ENCODE results near the gene GP1BB.

The GP1BB gene

DNA sequence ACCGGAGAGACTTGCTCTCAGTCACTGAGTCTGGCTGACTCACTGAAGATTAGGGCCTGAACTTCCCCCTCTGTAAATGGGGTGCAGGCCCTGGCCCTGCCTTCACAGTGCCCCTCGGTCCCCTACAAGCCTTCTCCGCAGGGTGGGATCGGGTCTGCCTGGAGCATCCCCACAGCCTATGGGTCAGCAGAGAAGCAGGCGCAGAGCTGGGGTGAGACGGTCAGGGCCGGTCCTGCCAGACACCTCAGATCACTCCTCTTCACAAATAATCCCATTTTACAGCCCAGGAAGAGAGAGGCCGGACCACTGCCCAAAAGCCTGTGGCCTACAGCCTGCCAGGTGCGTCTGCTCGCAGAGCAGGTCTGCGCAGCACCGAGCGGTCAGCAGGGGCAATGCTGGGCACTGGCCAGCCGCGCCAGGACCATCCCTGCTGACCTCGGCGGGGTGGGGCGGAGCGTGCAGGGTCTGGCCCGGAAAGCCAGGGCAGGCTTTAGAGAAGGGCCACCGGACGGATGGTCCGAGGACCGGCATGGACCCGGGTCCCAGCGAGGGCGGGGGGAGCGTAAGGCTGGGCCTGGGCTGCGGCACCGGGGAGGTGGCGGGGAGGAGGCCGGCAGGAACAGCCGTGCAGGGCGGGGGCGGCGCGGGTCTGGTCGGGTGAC is 9.6 kb upstream of the GP1BB start:
- in situ Hi-C loops (cut with MboI; ENCODE audit: low sequenced_read_pairs) = no loop called here

- in situ Hi-C loops (cut with MboI; ENCODE audit: low sequenced_read_pairs) = no loop called here
These were observed 8.8 kb upstream of the GP1BB start, which contains the start of gene SEPTIN5 for GRCh38 chr22:19714312-19715187. Gene SEPTIN5 (plus strand): TSS chr22:19714503. CDS start chr22:19714589, 86 bp downstream.

DNA sequence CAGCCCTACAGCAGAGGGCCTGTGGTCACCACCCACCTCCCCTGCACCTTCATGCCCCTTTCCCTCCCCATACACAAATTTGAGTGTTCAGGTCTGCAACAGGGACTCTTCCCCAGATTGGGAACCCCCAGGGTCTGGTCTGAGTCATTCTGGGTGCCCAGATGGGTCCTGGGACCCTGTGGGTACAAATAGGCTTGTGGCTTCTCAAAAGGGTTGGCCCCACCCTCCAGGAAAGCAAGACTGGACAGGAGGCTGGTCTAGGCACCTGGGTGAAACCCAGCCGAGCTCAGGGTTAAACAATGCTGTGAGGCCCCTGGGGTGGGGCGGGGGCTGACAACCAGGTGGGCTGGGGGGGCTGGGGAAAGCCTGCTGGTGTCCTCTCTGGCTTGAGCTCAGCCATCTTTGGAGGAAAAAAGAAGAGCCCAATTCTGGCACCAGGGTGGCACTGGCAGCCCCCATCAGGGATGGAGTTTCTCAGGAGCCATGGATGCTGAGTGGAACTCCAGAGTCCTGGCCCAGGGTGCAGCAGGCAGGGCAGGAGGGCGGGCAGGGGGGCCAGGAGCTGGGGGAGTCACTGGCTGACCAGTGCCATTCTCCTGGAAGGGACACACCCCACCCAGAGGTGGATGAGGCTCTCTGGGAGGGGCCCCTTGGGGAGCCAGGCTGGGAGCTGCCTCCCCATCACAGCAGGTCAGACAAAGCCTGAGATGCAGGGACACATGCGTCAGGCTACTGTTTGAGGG is 8.0 kb upstream of the GP1BB start:
- in situ Hi-C loops (cut with MboI; ENCODE audit: low sequenced_read_pairs) = no loop called here

GRCh38 chr22:19716041-19716828 is 7.1 kb upstream of the GP1BB start:
- in situ Hi-C loops (cut with MboI; ENCODE audit: low sequenced_read_pairs) = no loop called here

DNA sequence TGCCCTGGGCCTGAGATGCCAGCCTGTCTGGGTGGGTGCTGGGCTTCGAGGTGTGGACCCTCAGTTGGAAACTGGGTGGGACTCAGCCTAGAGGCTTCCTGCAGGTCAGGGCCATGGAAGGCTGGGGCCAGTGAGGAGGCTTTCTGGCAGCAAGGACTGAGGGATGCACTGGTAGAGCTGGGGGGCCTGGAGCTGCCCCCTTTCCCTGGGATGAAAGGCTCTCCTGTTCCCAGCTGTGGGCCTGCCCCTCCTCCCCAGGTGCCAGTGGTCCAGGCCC is 6.6 kb upstream of the GP1BB start:
- in situ Hi-C loops (cut with MboI; ENCODE audit: low sequenced_read_pairs) = no loop called here

DNA sequence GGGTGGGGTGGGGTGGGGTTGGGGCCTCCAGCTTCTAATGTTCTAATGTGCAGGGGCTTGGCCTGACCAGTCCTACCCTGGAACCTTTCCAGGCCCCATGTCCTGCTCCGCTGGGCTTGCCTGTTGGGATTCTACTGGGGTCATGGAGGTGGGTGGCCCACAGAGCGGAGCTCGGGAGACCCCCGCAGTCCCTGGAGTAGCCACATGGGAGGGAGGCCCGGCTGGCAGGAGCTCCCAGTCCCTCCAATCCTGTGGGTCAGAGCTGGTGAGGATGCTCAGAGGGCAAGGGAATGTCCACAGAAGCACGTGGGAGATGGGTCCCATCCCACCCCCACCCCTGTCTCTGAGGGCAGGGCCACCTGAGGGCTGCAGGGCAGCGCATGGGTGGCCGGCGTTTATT is 6.2 kb upstream of the GP1BB start:
- in situ Hi-C loops (cut with MboI; ENCODE audit: low sequenced_read_pairs) = no loop called here

DNA sequence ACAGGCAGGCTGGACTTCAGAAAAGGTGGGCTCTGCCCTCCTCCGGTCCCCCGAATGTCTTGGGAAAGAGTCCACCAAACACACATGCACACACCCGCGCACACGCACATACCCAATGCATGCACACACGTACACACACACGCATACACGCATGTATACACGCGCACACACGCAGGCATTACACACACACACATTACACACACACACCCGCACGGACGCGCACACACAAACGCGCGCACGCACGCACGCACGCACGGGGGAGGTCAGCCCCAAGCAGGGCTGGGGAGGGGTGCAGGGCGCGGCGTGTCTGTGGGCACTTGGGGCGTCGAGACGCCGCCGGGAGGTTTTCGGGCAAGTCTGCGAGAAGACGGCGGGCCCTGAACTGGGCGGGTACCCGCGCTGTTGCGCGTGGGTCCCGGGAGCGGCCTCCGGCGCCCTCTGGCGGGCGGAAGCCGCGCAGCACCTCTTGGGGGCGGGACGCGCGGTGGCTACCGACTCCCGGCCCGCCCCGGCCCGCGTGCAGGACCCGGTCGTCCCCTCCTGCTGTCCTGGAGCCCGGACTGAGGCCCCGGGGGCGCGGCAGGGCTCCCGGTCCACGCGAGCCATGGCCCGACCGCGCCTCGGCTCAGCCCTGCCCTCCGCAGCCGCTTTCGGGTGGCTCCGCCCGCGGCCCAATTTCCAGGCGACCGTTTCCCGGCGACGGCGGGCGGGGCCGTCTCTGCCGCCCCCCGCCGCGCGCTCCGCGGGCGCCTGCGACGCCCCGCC is 5.5 kb upstream of the GP1BB start:
- in situ Hi-C loops (cut with MboI; ENCODE audit: low sequenced_read_pairs) = no loop called here

DNA sequence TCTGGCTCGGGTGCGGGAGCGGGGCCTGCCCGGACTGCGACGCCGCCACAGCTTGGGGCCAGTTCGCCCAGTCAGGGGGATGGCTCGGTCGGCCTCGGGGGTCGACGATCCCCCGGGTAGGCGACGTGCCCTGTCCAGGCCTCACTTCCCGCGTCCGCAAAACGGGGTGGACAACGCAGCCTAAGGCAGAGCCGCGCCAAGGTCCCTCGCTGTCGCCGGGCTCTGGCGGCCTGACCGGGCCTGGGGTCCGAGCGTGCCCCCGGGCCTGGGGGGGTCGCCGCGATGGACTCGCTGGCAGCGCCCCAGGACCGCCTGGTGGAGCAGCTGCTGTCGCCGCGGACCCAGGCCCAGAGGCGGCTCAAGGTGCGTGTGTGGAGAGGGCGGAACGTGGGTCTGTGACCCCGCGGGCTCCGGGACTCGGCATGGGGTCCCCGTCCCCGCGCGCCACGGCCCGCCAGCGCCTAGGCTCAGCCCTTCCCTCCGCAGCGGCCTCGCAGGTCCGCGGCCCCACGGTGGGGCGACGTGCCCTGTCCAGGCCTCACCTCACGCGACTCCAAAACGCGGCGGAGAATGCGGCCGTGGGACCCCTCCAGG is 4.8 kb upstream of the GP1BB start:
- in situ Hi-C loops (cut with MboI; ENCODE audit: low sequenced_read_pairs) = no loop called here

- in situ Hi-C loops (cut with MboI; ENCODE audit: low sequenced_read_pairs) = no loop called here
These were observed 4.3 kb upstream of the GP1BB start for GRCh38 chr22:19719050-19719482.

- in situ Hi-C loops (cut with MboI; ENCODE audit: low sequenced_read_pairs) = no loop called here
These were observed 3.8 kb upstream of the GP1BB start for GRCh38 chr22:19719488-19720021.

- in situ Hi-C loops (cut with MboI; ENCODE audit: low sequenced_read_pairs) = no loop called here
These were observed 3.0 kb upstream of the GP1BB start for GRCh38 chr22:19720150-19720827.

DNA sequence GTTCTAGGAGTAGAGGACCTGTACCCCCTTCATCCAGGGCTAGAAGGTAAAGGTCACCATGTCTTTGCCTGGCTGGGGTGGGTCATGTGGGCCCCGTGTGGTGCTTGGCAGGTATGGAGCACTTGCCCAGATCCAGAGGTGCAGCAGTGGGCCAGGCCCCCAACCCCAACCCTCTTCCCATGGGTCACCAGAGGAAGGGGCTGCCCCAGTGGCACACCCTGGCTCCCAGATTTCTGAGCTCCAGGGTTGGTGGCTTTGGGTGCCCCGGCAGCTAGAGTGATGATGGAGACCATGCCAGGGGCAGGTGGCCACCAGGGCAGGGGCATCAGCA is 2.4 kb upstream of the GP1BB start:
- in situ Hi-C loops (cut with MboI; ENCODE audit: low sequenced_read_pairs) = no loop called here

- in situ Hi-C loops (cut with MboI; ENCODE audit: low sequenced_read_pairs) = no loop called here
These were observed 1.8 kb upstream of the GP1BB start for GRCh38 chr22:19721330-19722177.

DNA sequence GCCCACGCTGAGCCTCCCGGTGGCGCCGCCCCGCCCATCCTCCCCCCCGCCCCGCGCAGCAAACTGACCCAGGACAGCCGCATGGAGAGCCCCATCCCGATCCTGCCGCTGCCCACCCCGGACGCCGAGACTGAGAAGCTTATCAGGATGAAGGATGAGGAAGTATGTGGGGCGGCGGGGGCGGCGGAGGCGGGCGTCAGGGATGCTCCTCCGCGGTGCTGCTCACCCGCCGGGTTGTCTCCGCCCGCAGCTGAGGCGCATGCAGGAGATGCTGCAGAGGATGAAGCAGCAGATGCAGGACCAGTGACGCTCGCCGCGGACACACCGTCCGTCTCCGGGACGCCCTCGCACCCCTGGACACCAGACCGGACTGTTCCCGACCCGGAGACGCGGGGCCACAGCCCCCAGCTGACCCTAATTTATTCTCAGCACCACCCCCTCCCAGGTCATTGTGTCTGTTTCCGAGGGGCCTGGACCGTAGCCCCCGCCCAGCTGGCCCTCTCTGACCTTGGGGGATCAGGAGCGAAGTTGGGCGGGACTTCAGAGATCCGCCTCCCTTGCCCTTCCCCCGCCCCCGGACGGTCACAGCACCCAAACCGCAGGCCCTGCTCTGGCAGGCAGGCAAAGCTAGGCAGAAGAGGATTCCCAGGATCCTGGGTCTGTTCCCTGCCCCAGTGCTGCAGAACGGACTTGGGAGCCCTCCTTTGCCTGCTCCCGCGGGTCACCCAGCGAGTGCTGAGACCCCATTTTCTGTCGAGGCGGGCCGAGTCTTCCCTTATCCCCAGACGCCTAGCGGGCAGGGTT is 959 bp upstream of the GP1BB start:
- in situ Hi-C loops (cut with MboI; ENCODE audit: low sequenced_read_pairs) = no loop called here

- in situ Hi-C loops (cut with MboI; ENCODE audit: low sequenced_read_pairs) = no loop called here
These were observed 432 bp upstream of the GP1BB start for GRCh38 chr22:19722982-19723231.

DNA sequence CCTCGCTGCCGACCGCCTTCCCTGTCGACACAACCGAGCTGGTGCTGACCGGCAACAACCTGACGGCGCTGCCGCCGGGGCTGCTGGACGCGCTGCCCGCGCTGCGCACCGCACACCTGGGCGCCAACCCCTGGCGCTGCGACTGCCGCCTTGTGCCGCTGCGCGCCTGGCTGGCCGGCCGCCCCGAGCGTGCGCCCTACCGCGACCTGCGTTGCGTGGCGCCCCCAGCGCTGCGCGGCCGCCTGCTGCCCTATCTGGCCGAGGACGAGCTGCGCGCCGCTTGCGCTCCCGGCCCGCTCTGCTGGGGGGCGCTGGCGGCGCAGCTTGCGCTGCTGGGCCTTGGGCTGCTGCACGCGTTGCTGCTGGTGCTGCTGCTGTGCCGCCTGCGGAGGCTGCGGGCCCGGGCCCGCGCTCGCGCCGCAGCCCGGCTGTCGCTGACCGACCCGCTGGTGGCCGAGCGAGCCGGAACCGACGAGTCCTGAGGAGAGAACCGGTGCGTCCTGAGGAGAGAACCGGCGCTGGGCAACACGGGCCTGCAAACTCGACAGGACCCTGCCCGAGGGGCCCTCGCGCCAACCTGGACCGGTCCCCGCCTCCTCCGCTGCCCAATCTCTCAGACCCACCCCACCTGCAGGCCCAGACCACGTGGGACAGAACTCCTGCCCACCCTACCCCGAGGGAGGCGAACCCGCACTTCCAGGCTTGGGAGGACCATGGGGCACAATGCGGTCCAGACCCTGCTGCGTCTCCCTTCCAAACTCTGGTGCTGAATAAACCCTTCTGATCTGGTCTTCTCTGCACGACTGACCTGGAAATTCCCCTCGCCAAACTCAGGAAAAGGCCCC is 866 bp downstream of the GP1BB start:
- in situ Hi-C loops (cut with MboI; ENCODE audit: low sequenced_read_pairs) = no loop called here
